Right lobe of liver (tissue), 6 donors: Measurements from ENCODE around the gene BEST4. TPM values are rescaled to one million over a fixed set of nuclear protein-coding genes. Genes with fewer than 3 reads are reported as not detected.

Source experiments
- ATAC-seq, 4 donors: fragments of 200-7000 bp; cut with Tn5 transposase; one replicate each; pipeline ENCODE4 v1.9.1; 2020; ENCODE audit warnings: mild to moderate bottlenecking in 4 of 4, moderate library complexity in 4 of 4
- DNase-seq, 3 donors: peaks; one replicate each; pipeline ENCODE4 v3.0.0-alpha.2; 2020
- H3K27ac ChIP-seq, 3 donors: fragments of 200-600 bp; one replicate each; pipeline ENCODE4 v1.8.0; 2022
- H3K27me3 ChIP-seq, 2 donors: fragments of 200-600 bp; one replicate each; pipeline ENCODE4 v1.8.0; 2022
- H3K36me3 ChIP-seq, 4 donors: fragments of 200-600 bp; sonication (generic) in 1 of 4; one replicate each; pipeline versions ENCODE4 v1.5.1 to v1.8.0; 2017 to 2022; ENCODE audit warnings: control low read depth in 1 of 4
- H3K4me1 ChIP-seq, 4 donors: fragments of 200-600 bp; sonication (generic) in 1 of 4; one replicate each; pipeline versions ENCODE4 v1.5.1 to v1.8.0; 2017 to 2022; ENCODE audit warnings: control low read depth in 1 of 4
- H3K4me3 ChIP-seq, 3 donors: fragments of 200-600 bp; one replicate each; pipeline ENCODE4 v1.8.0; 2022
- H3K9me3 ChIP-seq, 4 donors: fragments of 200-600 bp; sonication (generic) in 1 of 4; one replicate each; pipeline versions ENCODE4 v1.5.1 to v1.8.0; 2017 to 2022; ENCODE audit warnings: control low read depth in 1 of 4
- CTCF ChIP-seq, 4 donors: fragments of 200-600 bp in 3 of 4; fragments of 450-650 bp in 1 of 4; IDR thresholded peaks; one replicate each; pipeline versions ENCODE4 v1.5.1 to v1.8.0; 2016 to 2022; ENCODE audit warnings: antibody characterized with exemption in 4 of 4, mild to moderate bottlenecking in 2 of 4
- POLR2A ChIP-seq: fragments of 450-650 bp; IDR thresholded peaks from one replicate; pipeline ENCODE4 v1.6.1; 2017; ENCODE audit warnings: antibody characterized with exemption, mild to moderate bottlenecking
- WGBS: methylation state at CpG from one replicate; pipeline ENCODE4 v1.1.6; 2018; ENCODE audit warnings: low coverage, low lambda C conversion rate; ENCODE audit not compliant: insufficient coverage; ENCODE audit errors: missing lambda C conversion rate; 5-methylcytosine and 5-hydroxymethylcytosine counted together
- intact Hi-C, 2 donors: fragments of 100-400 bp; cut with DNase I; formaldehyde crosslinking; loops; one replicate each; pipeline versions ENCODE4 v1.11.2 to v1.14.1; 2022
- total RNA-seq, 6 experiments: library from RNA; depleted of rRNA in 2 of 6; stranded (reverse); fragments of >200 nt in 2 of 6; fragmentation: NEBNext Ultra II Directional in 3 of 6; extraction: Animal tissue kit (Norgen Biotek cat#: 25700) in 3 of 6; gene quantifications; one replicate each; pipeline versions ENCODE4 v1.1.0 to v1.2.4, GENCODE V29; 2016 to 2023
- donor health status: DM: no; HTN: yes; CAD: no.
- donor health status: DM: no; HTN: no; CAD: no.
- donor health status: DM: no; HTN: no; CAD: no.
- donor health status: DM: no; HTN: yes; CAD: no.
- donor health status: DM: no; HTN: yes; CAD: no.

The BEST4 gene
- total RNA-seq, 6 experiments from 2014 or later = 0.13 to 0.32 TPM; not detected in 4

- Histone ChIP-seq H3K36me3 (peaks cover 0 to 13% (median 1%) of the 10 kb centered on the region in 4 donors), H3K4me1 (peaks cover 2 to 47% (median 28%) of the 10 kb centered on the region in 4 donors), H3K4me3 (no peak overlapping the region), H3K27me3 (no peaks in the 10 kb centered on the region), H3K27ac (peak overlapping the region; percentile 93 to 99 (median 96)), H3K9me3 (no peaks in the 10 kb centered on the region)
- WGBS = 96% methylated on average over 4 of the region's 70 CpGs
- intact Hi-C loops = no loop called here
- ATAC-seq = no peak
- peak in 2 of 3 donors; percentile 52 to 63 for DNase-seq
- TF ChIP-seq CTCF (IDR thresholded peaks at IDR 0.05) = no peak
- no peak for TF ChIP-seq POLR2A
Observed at GRCh38 chr1:44806025-44806703, 18.2 kb upstream of the BEST4 start.

- 95% methylated on average over 15 of the region's 20 CpGs for WGBS
- Histone ChIP-seq H3K4me3 (no peak overlapping the region), H3K27me3 (no peaks in the 10 kb centered on the region), H3K9me3 (no peaks in the 10 kb centered on the region), H3K36me3 (peaks cover 0 to 13% (median 1%) of the 10 kb centered on the region in 4 donors), H3K27ac (peak overlapping the region in 1 of 3 donors; percentile 96), H3K4me1 (peaks cover 2 to 49% (median 28%) of the 10 kb centered on the region in 4 donors)
- DNase-seq (peak in 2 of 3 donors; percentile 41 to 56), ATAC-seq (no peak)
- TF ChIP-seq CTCF (IDR thresholded peaks at IDR 0.05) = no peak
- no peak for TF ChIP-seq POLR2A
- intact Hi-C loops = no loop called here
Observed at GRCh38 chr1:44805311-44806024, 17.5 kb upstream of the BEST4 start.

DNA sequence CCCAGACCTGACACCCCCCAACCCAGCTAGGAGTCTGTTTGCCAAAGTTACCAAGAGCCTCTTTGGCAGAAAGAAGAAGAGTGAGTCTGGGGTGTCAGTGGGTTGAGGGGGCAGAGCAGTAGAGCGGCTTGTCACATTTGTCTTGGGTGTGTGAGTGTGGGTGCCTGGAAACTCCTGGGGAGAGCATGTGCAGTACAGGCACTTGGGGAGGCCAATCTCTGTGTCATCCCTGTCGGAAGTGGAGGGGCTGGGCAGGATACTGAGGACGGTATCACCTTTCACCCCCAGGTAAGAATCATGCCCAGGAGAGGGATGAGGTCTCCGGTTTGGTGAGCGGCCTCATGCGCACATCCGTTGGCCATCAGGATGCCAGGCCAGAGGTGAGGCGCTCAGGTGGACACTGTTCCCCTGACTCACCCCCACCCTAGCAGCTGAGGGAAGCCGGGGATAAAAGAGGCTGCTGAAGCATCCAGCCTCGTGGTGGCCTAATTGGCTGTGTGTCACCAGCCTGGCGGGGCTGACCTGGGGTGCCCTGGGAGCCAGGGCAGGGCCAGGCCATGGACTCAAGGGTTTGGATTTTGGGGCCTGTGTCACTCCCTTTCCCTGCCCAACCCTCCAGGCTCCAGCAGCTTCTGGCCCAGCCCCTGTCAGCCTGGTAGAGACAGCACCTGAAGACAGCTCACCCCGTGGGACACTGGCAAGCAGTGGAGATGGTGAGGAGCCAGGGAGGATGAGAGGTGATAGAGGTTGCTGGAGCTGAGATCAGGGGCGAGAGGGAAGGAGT, 15.5 kb upstream of the BEST4 start:
- intact Hi-C loops = no loop called here
- Histone ChIP-seq H3K36me3 (peaks cover 0 to 13% (median 1%) of the 10 kb centered on the region in 4 donors), H3K27me3 (no peaks in the 10 kb centered on the region), H3K27ac (no peak overlapping the region), H3K4me3 (no peak overlapping the region), H3K4me1 (peaks cover 2 to 34% (median 18%) of the 10 kb centered on the region in 4 donors), H3K9me3 (no peaks in the 10 kb centered on the region)
- WGBS = 69% methylated on average over 4 of the region's 13 CpGs
- ATAC-seq (no peak), DNase-seq (peak in 1 of 3 donors; percentile 46)
- TF ChIP-seq POLR2A = no peak
- TF ChIP-seq CTCF (IDR thresholded peaks at IDR 0.05) = no peak

DNA sequence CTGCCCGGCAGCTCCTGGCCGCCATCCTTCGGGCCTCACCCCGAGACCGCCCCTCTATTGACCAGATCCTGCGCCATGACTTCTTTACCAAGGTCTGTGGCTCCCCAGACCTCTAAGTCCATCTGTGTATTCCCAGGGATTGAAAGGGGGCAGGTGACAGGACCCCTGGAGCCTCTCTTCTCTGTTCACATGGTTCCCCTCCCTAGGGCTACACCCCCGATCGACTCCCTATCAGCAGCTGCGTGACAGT, 15.0 kb upstream of the BEST4 start:
- DNase-seq (no peak), ATAC-seq (no peak)
- Histone ChIP-seq H3K4me3 (no peak overlapping the region), H3K27me3 (no peaks in the 10 kb centered on the region), H3K9me3 (no peaks in the 10 kb centered on the region), H3K27ac (no peak overlapping the region), H3K36me3 (peaks cover 0 to 13% (median 1%) of the 10 kb centered on the region in 4 donors), H3K4me1 (peaks cover 2 to 29% (median 13%) of the 10 kb centered on the region in 4 donors)
- intact Hi-C loops = no loop called here
- TF ChIP-seq CTCF (IDR thresholded peaks at IDR 0.05) (no peak), POLR2A (no peak)
- 93% methylated on average over 7 of the region's 9 CpGs for WGBS
